HFFc6 (cell line): ENCODE results near the gene ALDH1L2. TPM values are rescaled to one million over a fixed set of nuclear protein-coding genes. Genes with fewer than 3 reads are reported as not detected.

ENCODE experiments used
- DNase-seq: peaks from one replicate; pipeline ENCODE4 v3.0.0-alpha.2; 2018
- H3K27ac Mint-ChIP-seq: 2 replicates; pipeline ENCODE4 v1.8.0; 2020; ENCODE audit warnings: mild to moderate bottlenecking, mixed read lengths
- H3K27me3 Mint-ChIP-seq: 2 replicates; pipeline ENCODE4 v1.8.0; 2021; ENCODE audit warnings: mild to moderate bottlenecking, moderate library complexity, mixed read lengths; ENCODE audit not compliant: insufficient read depth
- H3K36me3 Mint-ChIP-seq: 2 replicates; pipeline ENCODE4 v1.8.0; 2021; ENCODE audit warnings: low read depth, mixed read lengths
- H3K4me1 Mint-ChIP-seq: 2 replicates; pipeline ENCODE4 v1.8.0; 2020; ENCODE audit warnings: low read depth, mixed read lengths
- H3K4me3 Mint-ChIP-seq: 2 replicates; pipeline ENCODE4 v1.8.0; 2020; ENCODE audit warnings: mild to moderate bottlenecking, moderate library complexity, mixed read lengths
- H3K9me3 Mint-ChIP-seq: 2 replicates; pipeline ENCODE4 v1.8.0; 2020; ENCODE audit warnings: mild to moderate bottlenecking, mixed read lengths
- CTCF ChIP-seq: fragments of 200-600 bp; sonication (generic); IDR thresholded peaks from 2 replicates; pipeline ENCODE4 v1.5.0; 2021; ENCODE audit warnings: antibody characterized with exemption, mild to moderate bottlenecking
- total RNA-seq, 6 experiments: library from RNA; stranded (reverse); fragmentation: NEBNext Ultra II Directional; extraction: Animal tissue kit (Norgen Biotek cat#: 25700); gene quantifications; 2 replicates in 1 of 6; 3 replicates in 5 of 6; pipeline ENCODE4 v1.2.3, GENCODE V29; 2021

Gene ALDH1L2
- total RNA-seq, 6 experiments from 2014 or later: 36.9 to 50.8 (median 41.6) TPM

- Mint-ChIP-seq H3K36me3 (peaks cover 21% of the 10 kb centered on the region), H3K9me3 (no peaks in the 10 kb centered on the region), H3K4me1 (peaks cover 2% of the 10 kb centered on the region), H3K27me3 (peaks cover 3% of the 10 kb centered on the region; the same call in 1 of the 2 replicates), H3K27ac (no peak overlapping the region), H3K4me3 (no peak overlapping the region)
- no peak for DNase-seq
- TF ChIP-seq CTCF: no peak
Observed at GRCh38 chr12:105020241-105020962, 63.9 kb downstream of the ALDH1L2 start.

- Mint-ChIP-seq H3K27me3 (peaks cover 3% of the 10 kb centered on the region; the same call in 1 of the 2 replicates), H3K4me1 (peaks cover 17% of the 10 kb centered on the region), H3K9me3 (no peaks in the 10 kb centered on the region; the same call in 1 of the 2 replicates), H3K4me3 (no peak overlapping the region), H3K36me3 (peaks cover 23% of the 10 kb centered on the region), H3K27ac (no peak overlapping the region)
- no peak for TF ChIP-seq CTCF
- DNase-seq: no peak
Observed at GRCh38 chr12:105018776-105019175, 65.5 kb downstream of the ALDH1L2 start.

GRCh38 chr12:105018012-105018411 is 66.2 kb downstream of the ALDH1L2 start:
- DNase-seq: no peak
- Mint-ChIP-seq H3K27ac (no peak overlapping the region), H3K36me3 (peaks cover 26% of the 10 kb centered on the region), H3K4me1 (peaks cover 20% of the 10 kb centered on the region), H3K27me3 (peaks cover 3% of the 10 kb centered on the region; the same call in 1 of the 2 replicates), H3K4me3 (no peak overlapping the region), H3K9me3 (no peaks in the 10 kb centered on the region; the same call in 1 of the 2 replicates)
- TF ChIP-seq CTCF: no peak

- Mint-ChIP-seq H3K27me3 (peaks cover 3% of the 10 kb centered on the region; the same call in 1 of the 2 replicates), H3K4me1 (peaks cover 20% of the 10 kb centered on the region), H3K36me3 (peaks cover 39% of the 10 kb centered on the region), H3K4me3 (no peak overlapping the region), H3K27ac (no peak overlapping the region), H3K9me3 (peaks cover 23% of the 10 kb centered on the region)
- TF ChIP-seq CTCF: no peak
- no peak for DNase-seq
Observed at GRCh38 chr12:105015543-105015942, 68.7 kb downstream of the ALDH1L2 start.

- TF ChIP-seq CTCF: no peak
- no peak for DNase-seq
- Mint-ChIP-seq H3K36me3 (peaks cover 47% of the 10 kb centered on the region), H3K4me3 (no peak overlapping the region), H3K27me3 (peaks cover 3% of the 10 kb centered on the region; the same call in 1 of the 2 replicates), H3K4me1 (peaks cover 20% of the 10 kb centered on the region), H3K27ac (no peak overlapping the region; the same call in 1 of the 2 replicates), H3K9me3 (peaks cover 32% of the 10 kb centered on the region)
Observed at GRCh38 chr12:105014603-105015002, 69.7 kb downstream of the ALDH1L2 start.
